Measurements from ENCODE around the gene PTAFR. TPM values are rescaled to one million over a fixed set of nuclear protein-coding genes. Genes with fewer than 3 reads are reported as not detected.

Gene PTAFR
- total RNA-seq = 1 to 10 TPM; 2.3 to 2.5 TPM

- no peaks in the 10 kb centered on the region for H3K4me1 ChIP-seq (replicated peaks)
- no peak for TF ChIP-seq CTCF (IDR thresholded peaks at IDR 0.05)
- TF ChIP-seq POLR2A (IDR thresholded peaks at IDR 0.05) = no peak
- TF ChIP-seq POLR2AphosphoS5 (IDR thresholded peaks at IDR 0.05) = no peak
- DNase-seq (ENCODE audit: low spot score) = no peak
- no peak within 1 kb of the TSS for H3K4me3 ChIP-seq
- no peak within 1 kb of the TSS for H3K27ac ChIP-seq
- H3K27me3 ChIP-seq (replicated peaks; ENCODE audit: insufficient read depth) = no peaks in the 10 kb centered on the region
- WGBS = 59% methylated on average over 18 of the region's 18 CpGs
- no peaks in the 10 kb centered on the region for H3K9me3 ChIP-seq
- H3K36me3 ChIP-seq = no peaks in the 10 kb centered on the region
- intact Hi-C loops (cut with DNase I) = no loop called here
Observed at GRCh38 chr1:28176492-28177470, at the start of gene PTAFR. TSS of gene PTAFR (minus strand) at chr1:28176690. CDS start at chr1:28151021, 25,669 bp downstream.

- intact Hi-C loops (cut with DNase I) = no loop called here
- H3K27me3 ChIP-seq (replicated peaks; ENCODE audit: insufficient read depth) = no peaks in the 10 kb centered on the region
- H3K27ac ChIP-seq = no peak overlapping the region
- peaks cover 2% of the 10 kb centered on the region for H3K4me1 ChIP-seq (replicated peaks)
- WGBS = 77% methylated on average over 2 of the region's 2 CpGs
- no peaks in the 10 kb centered on the region for H3K36me3 ChIP-seq
- DNase-seq (ENCODE audit: low spot score) = no peak
- TF ChIP-seq POLR2AphosphoS5 (IDR thresholded peaks at IDR 0.05) (no peak), POLR2A (IDR thresholded peaks at IDR 0.05) (no peak), CTCF (IDR thresholded peaks at IDR 0.05) (no peak)
- no peak overlapping the region for H3K4me3 ChIP-seq
- no peaks in the 10 kb centered on the region for H3K9me3 ChIP-seq
Observed at GRCh38 chr1:28213315-28213714, 36.8 kb upstream of the PTAFR start.

- Histone ChIP-seq H3K27me3 (replicated peaks; ENCODE audit: insufficient read depth) (no peaks in the 10 kb centered on the region), H3K9me3 (no peaks in the 10 kb centered on the region), H3K4me3 (no peak overlapping the region), H3K27ac (peak overlapping the region; percentile 21 to 25), H3K36me3 (no peaks in the 10 kb centered on the region), H3K4me1 (replicated peaks) (peaks cover 2% of the 10 kb centered on the region)
- WGBS = 23% methylated on average over 1 of the region's 1 CpG
- TF ChIP-seq CTCF (IDR thresholded peaks at IDR 0.05) (no peak), POLR2A (IDR thresholded peaks at IDR 0.05) (no peak), POLR2AphosphoS5 (IDR thresholded peaks at IDR 0.05) (peak; percentile 64)
- intact Hi-C loops (cut with DNase I) = loop anchor here (2.0 kb wide), 1 partner anchor 119 kb away; no protein-coding TSS in a partner anchor
- no peak for DNase-seq (ENCODE audit: low spot score)
Observed at GRCh38 chr1:28209700-28210099, 33.2 kb upstream of the PTAFR start.

- peak; percentile 30 for DNase-seq (ENCODE audit: low spot score)
- Histone ChIP-seq H3K4me1 (replicated peaks) (peaks cover 2% of the 10 kb centered on the region), H3K9me3 (no peaks in the 10 kb centered on the region), H3K4me3 (no peak overlapping the region), H3K36me3 (no peaks in the 10 kb centered on the region), H3K27ac (peak overlapping the region; percentile 21 to 25), H3K27me3 (replicated peaks; ENCODE audit: insufficient read depth) (no peaks in the 10 kb centered on the region)
- intact Hi-C loops (cut with DNase I) = loop anchor here (2.0 kb wide), 1 partner anchor 118 kb away; no protein-coding TSS in a partner anchor
- TF ChIP-seq POLR2AphosphoS5 (IDR thresholded peaks at IDR 0.05) = peak; percentile 23
- TF ChIP-seq CTCF (IDR thresholded peaks at IDR 0.05) = peak in 3 of 4 experiments; percentile 40 to 60 (median 58)
- no peak for TF ChIP-seq POLR2A (IDR thresholded peaks at IDR 0.05)
- WGBS = 16% methylated on average over 4 of the region's 4 CpGs
Observed at GRCh38 chr1:28208818-28209441, 32.4 kb upstream of the PTAFR start.
